OCI-LY3 (cell line): ENCODE results near the gene RHOBTB3.

Experiments used
- EZH2phosphoT487 ChIP-seq: fragments of 200-600 bp; shearing (Covaris generic); IDR thresholded peaks from 2 replicates; pipeline ENCODE4 v1.6.1; 2018; ENCODE audit warnings: antibody characterized with exemption, mixed run types, low read depth
- TF ChIP-seq, protein P1 (sequence below): fragments of 200-600, 300-600 bp; sonication (generic); IDR thresholded peaks from 2 replicates; pipeline ENCODE4 v1.5.1; 2014; ENCODE audit warnings: antibody characterized with exemption, low read length, low read depth

- TF ChIP-seq, protein P1, sequence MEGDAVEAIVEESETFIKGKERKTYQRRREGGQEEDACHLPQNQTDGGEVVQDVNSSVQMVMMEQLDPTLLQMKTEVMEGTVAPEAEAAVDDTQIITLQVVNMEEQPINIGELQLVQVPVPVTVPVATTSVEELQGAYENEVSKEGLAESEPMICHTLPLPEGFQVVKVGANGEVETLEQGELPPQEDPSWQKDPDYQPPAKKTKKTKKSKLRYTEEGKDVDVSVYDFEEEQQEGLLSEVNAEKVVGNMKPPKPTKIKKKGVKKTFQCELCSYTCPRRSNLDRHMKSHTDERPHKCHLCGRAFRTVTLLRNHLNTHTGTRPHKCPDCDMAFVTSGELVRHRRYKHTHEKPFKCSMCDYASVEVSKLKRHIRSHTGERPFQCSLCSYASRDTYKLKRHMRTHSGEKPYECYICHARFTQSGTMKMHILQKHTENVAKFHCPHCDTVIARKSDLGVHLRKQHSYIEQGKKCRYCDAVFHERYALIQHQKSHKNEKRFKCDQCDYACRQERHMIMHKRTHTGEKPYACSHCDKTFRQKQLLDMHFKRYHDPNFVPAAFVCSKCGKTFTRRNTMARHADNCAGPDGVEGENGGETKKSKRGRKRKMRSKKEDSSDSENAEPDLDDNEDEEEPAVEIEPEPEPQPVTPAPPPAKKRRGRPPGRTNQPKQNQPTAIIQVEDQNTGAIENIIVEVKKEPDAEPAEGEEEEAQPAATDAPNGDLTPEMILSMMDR: no peak
- TF ChIP-seq EZH2phosphoT487: no peak
Measured at GRCh38 chr5:95806687-95807086, 75.6 kb downstream of the RHOBTB3 start.
